GM20431 (cell line): ENCODE results near the gene GXYLT2.

Experiments used
- in situ Hi-C: fragments of 300-500 bp; cut with MseI, MboI; formaldehyde crosslinking; loops from one replicate; pipeline ENCODE4 v1.15.0; 2020; ENCODE audit warnings: low sequenced_read_pairs; ENCODE audit not compliant: unreplicated experiment

The GXYLT2 gene

DNA sequence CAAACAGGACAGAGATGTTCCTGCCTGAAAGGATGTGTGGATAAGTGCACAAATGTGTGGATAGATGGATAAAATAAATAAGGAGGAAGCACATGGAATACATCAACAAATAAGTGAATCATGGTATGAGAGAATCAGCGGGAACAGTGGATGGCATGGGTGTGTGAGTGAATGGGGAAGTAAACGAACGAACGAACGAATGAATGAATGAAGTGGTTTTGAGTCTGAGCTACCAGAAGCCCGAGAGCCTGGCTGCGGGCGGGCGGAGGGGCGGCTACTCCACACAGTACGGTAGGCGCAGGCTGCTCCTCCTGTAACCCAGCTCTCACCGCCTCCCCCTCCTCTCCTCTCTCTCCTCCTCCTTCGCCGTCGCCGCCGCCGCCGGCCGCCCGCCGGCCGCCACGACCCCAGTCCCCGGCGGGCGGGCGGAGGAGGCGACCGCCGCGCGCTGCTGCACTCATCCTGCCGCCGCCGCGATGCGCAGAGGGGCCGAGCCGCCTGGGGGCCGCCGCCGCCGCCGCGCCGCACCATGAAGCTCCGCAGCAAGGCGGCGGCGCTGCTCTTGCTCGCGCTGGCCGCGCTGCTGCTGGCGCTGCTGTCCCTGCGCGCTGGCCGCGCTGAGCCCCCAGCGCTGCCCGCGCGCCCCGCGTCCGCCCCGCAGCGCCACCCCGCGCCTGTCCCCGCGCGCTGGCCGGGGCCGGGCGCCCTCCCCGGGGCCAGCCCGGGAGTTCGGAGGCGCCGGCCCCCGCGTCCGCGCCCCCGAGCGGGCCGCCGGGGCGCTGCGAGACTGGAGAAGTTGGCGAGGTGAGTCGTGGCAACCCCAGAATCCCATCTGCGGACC, at the start of gene GXYLT2:
TSS of gene GXYLT2 (plus strand) at position 342 of the 841 bp plus-strand sequence. CDS start at position 530, 188 bp downstream.
- in situ Hi-C loops: no loop called here

- in situ Hi-C loops: loop anchor here (25.0 kb wide), 2 partner anchors 902 to 1102 kb away; partner anchors contain the start of gene EIF4E3
These were observed 48.8 kb upstream of the GXYLT2 start for GRCh38 chr3:72839057-72839456.

GRCh38 chr3:72844436-72844993, 43.3 kb upstream of the GXYLT2 start:
- in situ Hi-C loops: loop anchor here (25.0 kb wide), 2 partner anchors 907 to 1107 kb away; partner anchors contain the start of gene EIF4E3

GRCh38 chr3:72846166-72846565, 41.7 kb upstream of the GXYLT2 start:
- in situ Hi-C loops: loop anchor here (25.0 kb wide), 2 partner anchors 909 to 1109 kb away; partner anchors contain the start of gene EIF4E3

DNA sequence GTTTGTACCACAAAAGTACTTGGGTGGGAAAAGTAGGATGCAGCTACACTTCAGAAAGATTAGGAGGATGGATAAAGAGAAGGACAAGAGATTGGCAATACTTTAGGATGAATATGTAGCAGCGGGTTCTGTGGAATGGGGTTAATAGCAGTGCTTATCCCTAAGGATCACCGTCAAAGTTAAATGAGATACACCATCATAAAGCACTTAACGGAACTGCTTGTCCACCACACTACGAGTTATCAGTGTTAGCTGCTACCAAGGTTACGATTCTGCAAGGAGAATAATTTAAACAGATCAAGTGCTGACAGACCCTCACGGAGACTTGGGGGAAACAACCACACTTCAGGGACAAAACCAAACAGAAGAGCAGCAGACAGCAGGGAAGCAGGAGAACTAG, 40.6 kb upstream of the GXYLT2 start:
- in situ Hi-C loops: loop anchor here (25.0 kb wide), 2 partner anchors 910 to 1110 kb away; partner anchors contain the start of gene EIF4E3

GRCh38 chr3:72847751-72848702, 39.8 kb upstream of the GXYLT2 start, which contains the start of gene SHQ1:
SHQ1 (minus strand) TSS chr3:72848445; CDS start chr3:72848340, 105 bp downstream.
- in situ Hi-C loops: loop anchor here (25.0 kb wide), 2 partner anchors 911 to 1111 kb away; partner anchors contain the start of gene EIF4E3

DNA sequence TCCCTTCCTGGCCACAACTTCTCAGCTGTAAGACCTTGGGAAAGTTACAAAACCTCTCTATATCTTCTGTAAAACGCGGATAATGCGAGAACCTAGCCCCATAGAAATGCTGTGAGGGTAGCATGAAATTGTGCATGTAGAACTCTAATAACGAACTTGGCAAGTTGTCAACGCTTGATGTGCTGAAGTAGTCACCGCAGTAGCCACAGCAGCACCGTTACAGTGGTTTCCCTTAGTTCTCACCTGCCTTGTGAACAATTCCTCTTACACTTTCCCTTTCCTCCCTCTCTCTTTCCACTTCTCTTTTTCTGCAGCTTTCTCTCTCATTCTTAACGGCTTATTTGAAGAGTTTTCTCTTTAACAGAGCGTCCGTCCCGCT, 39.2 kb upstream of the GXYLT2 start:
- in situ Hi-C loops: loop anchor here (25.0 kb wide), 2 partner anchors 911 to 1111 kb away; partner anchors contain the start of gene EIF4E3

- in situ Hi-C loops: no loop called here
These were observed 32.8 kb upstream of the GXYLT2 start for GRCh38 chr3:72855001-72855400.

DNA sequence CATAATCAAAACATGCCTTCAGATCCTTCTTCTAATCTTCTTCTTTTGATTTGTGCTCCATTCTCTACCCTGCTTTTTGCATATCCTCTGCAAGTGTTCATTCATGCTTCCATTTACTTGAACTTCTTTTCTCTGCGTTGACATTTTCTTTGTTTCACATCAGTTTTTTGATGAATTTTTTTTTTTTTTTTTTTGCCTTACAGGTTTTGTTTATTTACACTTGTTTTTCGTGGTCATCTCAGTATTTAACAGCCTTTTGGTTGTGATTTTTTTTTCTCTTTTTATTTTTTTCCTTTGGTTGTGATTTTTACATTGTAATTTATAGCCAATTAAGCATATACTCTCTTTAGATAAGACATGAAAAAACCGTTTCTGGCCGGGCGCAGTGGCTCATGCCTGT, 27.8 kb upstream of the GXYLT2 start:
- in situ Hi-C loops: no loop called here

DNA sequence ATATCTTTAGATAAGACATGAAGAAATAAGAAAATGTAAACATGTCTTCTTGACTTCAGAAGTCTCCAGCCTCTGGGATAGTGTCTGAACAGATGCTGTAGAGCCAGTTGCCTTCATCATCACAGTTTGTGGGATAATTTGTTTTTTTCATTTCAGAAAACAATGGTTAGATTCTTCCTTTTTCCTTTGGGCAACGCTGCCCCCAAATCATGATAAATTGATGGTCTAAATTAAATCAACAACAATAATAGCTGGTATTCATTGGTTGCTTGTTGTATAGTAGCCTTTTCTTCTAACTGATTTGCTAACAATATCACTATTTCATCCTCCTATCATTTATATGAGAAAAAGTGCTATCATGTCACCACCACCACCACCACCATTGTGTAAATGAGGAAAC, 27.0 kb upstream of the GXYLT2 start:
- in situ Hi-C loops: no loop called here

GRCh38 chr3:72862314-72863090, 25.3 kb upstream of the GXYLT2 start:
- in situ Hi-C loops: no loop called here

DNA sequence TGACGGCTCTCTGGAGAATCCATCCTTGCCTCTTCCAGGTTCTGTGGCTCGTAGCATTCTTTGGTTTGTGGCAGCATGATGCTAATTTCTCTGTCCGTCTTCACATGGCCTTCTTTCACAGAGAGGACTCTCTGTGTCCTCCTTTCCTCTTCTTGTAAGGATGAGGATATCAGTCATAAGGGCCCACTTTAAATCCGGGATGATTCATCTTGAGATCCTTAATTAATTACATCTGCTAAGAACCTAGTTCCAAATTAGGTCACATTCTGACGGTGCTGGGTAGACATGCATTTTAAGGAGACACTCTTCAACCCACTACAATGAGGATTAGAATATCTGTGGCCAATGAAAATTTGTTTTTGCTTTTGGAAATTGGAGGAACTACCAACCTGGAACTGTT, 15.7 kb upstream of the GXYLT2 start:
- in situ Hi-C loops: no loop called here

- in situ Hi-C loops: no loop called here
These were observed 522 bp upstream of the GXYLT2 start for GRCh38 chr3:72887343-72887704.

GRCh38 chr3:72888546-72889309, 882 bp downstream of the GXYLT2 start:
- in situ Hi-C loops: no loop called here

- in situ Hi-C loops: no loop called here
These were observed 1.7 kb downstream of the GXYLT2 start for GRCh38 chr3:72889310-72890165.

- in situ Hi-C loops: no loop called here
These were observed 2.5 kb downstream of the GXYLT2 start for GRCh38 chr3:72890166-72890925.
